ENCODE data around the gene SMARCD1.

The SMARCD1 gene

GRCh38 chr12:50106907-50107306, 21.8 kb downstream of the SMARCD1 start:
- Histone ChIP-seq H3K9me3 (ENCODE audit: control insufficient read depth in 1 of 2, low read length in 2 of 2) (no peaks in the 10 kb centered on the region), H3K36me3 (ENCODE audit: control insufficient read depth in 1 of 2, insufficient read depth in 2 of 2, low read length in 2 of 2) (no peaks in the 10 kb centered on the region), H3K27ac (ENCODE audit: low read length) (no peak overlapping the region), H3K27me3 (ENCODE audit: low read depth, low read length) (no peaks in the 10 kb centered on the region), H3K4me3 (ENCODE audit: low read depth in 1 of 2, low read length in 2 of 2) (no peak overlapping the region), H3K4me1 (ENCODE audit: control insufficient read depth in 1 of 2, insufficient read depth in 2 of 2, low read length in 2 of 2) (peaks cover 23% of the 10 kb centered on the region in 2 donors)

DNA sequence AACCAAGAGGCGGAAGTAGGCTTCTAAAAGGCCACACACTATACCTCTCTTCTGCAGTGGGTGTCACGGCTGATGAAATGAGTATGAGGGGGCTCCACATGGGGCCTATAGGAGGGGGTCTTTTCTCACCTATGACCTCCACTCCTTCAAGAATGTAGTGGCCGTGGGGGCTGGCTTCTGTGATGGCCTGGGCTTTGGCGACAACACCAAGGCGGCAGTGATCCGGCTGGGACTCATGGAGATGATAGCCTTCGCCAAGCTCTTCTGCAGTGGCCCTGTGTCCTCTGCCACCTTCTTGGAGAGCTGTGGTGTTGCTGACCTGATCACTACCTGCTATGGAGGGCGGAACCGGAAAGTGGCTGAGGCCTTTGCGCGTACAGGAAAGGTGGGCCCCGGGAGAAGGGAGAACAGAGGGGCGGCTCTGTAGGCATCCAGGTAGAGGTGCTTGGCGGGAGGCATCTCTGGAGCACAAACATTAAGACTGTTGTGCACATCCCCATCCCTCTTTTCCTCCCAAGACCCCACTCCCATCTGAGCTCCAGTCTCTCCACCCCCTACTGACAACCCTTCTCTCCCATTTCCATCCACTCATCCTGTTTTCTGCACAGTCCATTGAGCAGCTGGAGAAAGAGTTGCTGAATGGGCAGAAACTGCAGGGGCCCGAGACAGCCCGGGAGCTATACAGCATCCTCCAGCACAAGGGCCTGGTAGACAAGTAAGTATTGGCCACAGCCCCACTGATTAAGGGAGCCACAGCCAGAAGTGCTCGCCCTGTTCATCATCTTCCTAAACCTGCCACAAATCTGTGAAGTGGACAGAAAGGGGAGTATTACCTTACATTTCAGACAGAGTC, 22.5 kb downstream of the SMARCD1 start:
- H3K36me3 ChIP-seq (ENCODE audit: control insufficient read depth in 1 of 2, insufficient read depth in 2 of 2, low read length in 2 of 2), result peaks cover 0 to 3% of the 10 kb centered on the region in 2 donors
- H3K27me3 ChIP-seq (ENCODE audit: low read depth, low read length), result no peaks in the 10 kb centered on the region
- no peak overlapping the region for H3K27ac ChIP-seq (ENCODE audit: low read length)
- H3K4me1 ChIP-seq (ENCODE audit: control insufficient read depth in 1 of 2, insufficient read depth in 2 of 2, low read length in 2 of 2), result peaks cover 23% of the 10 kb centered on the region in 2 donors
- no peak overlapping the region for H3K4me3 ChIP-seq (ENCODE audit: low read depth in 1 of 2, low read length in 2 of 2)
- no peaks in the 10 kb centered on the region for H3K9me3 ChIP-seq (ENCODE audit: control insufficient read depth in 1 of 2, low read length in 2 of 2)

DNA sequence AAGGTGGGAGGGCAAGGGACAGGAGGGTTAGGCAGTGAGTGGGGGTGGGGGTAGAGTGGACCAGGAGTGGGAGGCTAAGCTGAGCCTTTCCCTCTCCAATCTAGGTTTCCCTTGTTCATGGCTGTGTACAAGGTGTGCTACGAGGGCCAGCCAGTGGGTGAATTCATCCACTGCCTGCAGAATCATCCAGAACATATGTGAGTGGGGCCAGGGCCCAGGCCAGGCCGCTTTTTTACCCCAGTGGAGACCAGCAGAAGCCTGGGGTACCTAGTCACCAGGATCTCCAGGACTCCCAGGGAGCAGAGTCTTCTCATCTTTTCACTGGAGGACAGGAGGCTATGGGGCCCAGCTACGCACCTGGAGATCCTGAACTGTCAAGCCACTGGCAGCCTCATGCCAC, 24.2 kb downstream of the SMARCD1 start:
- H3K27ac ChIP-seq (ENCODE audit: low read length), result peak overlapping the region; percentile 86
- H3K36me3 ChIP-seq (ENCODE audit: control insufficient read depth in 1 of 2, insufficient read depth in 2 of 2, low read length in 2 of 2), result peaks cover 0 to 3% of the 10 kb centered on the region in 2 donors
- H3K27me3 ChIP-seq (ENCODE audit: low read depth, low read length), result no peaks in the 10 kb centered on the region
- H3K9me3 ChIP-seq (ENCODE audit: control insufficient read depth in 1 of 2, low read length in 2 of 2), result no peaks in the 10 kb centered on the region
- no peak overlapping the region for H3K4me3 ChIP-seq (ENCODE audit: low read depth in 1 of 2, low read length in 2 of 2)
- H3K4me1 ChIP-seq (ENCODE audit: control insufficient read depth in 1 of 2, insufficient read depth in 2 of 2, low read length in 2 of 2), result peaks cover 23 to 25% of the 10 kb centered on the region in 2 donors

GRCh38 chr12:50110127-50110761, 25.1 kb downstream of the SMARCD1 start:
- Histone ChIP-seq H3K36me3 (ENCODE audit: control insufficient read depth in 1 of 2, insufficient read depth in 2 of 2, low read length in 2 of 2) (peaks cover 0 to 3% of the 10 kb centered on the region in 2 donors), H3K4me3 (ENCODE audit: low read depth in 1 of 2, low read length in 2 of 2) (no peak overlapping the region), H3K27ac (ENCODE audit: low read length) (peak overlapping the region; percentile 86), H3K4me1 (ENCODE audit: control insufficient read depth in 1 of 2, insufficient read depth in 2 of 2, low read length in 2 of 2) (peaks cover 22 to 24% of the 10 kb centered on the region in 2 donors), H3K27me3 (ENCODE audit: low read depth, low read length) (no peaks in the 10 kb centered on the region), H3K9me3 (ENCODE audit: control insufficient read depth in 1 of 2, low read length in 2 of 2) (no peaks in the 10 kb centered on the region)

DNA sequence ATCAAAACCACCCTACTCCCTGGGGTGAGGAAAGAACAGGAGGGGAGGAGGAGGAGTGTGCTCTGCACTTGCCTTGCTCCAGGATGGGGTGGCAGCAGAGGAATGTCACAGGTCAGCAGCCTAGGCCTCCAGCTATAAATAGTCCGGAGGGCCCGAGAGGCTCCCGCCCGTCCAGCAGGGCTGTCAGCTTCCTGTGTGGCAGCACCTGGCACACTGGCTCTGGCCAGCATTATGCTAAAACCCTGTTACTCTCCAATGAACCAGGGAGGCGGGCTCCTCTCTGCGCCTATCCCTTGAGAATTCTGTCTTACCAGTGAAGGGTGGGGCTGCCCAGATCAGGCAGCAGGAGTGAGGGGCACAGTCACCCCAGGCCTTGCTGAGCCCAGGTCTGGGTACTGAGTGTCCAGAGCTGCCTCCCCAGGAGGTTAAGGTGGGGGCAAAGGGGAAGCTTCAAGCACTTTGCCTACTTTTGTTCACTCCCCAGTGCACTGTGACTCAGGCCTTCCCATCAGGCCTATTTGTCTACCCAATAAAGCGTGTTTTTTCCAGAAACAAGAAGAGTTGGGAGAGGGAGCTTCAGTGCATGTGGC, 25.7 kb downstream of the SMARCD1 start:
- H3K27ac ChIP-seq (ENCODE audit: low read length), result peak overlapping the region; percentile 86
- no peak overlapping the region for H3K4me3 ChIP-seq (ENCODE audit: low read depth in 1 of 2, low read length in 2 of 2)
- H3K4me1 ChIP-seq (ENCODE audit: control insufficient read depth in 1 of 2, insufficient read depth in 2 of 2, low read length in 2 of 2), result peaks cover 18 to 24% of the 10 kb centered on the region in 2 donors
- peaks cover 3 to 4% of the 10 kb centered on the region in 2 donors for H3K36me3 ChIP-seq (ENCODE audit: control insufficient read depth in 1 of 2, insufficient read depth in 2 of 2, low read length in 2 of 2)
- H3K9me3 ChIP-seq (ENCODE audit: control insufficient read depth in 1 of 2, low read length in 2 of 2), result no peaks in the 10 kb centered on the region
- H3K27me3 ChIP-seq (ENCODE audit: low read depth, low read length), result no peaks in the 10 kb centered on the region

GRCh38 chr12:50111395-50111692, 26.2 kb downstream of the SMARCD1 start:
- Histone ChIP-seq H3K27ac (ENCODE audit: low read length) (peak overlapping the region; percentile 86), H3K4me3 (ENCODE audit: low read depth in 1 of 2, low read length in 2 of 2) (peak overlapping the region in 1 of 2 donors; percentile 46), H3K9me3 (ENCODE audit: control insufficient read depth in 1 of 2, low read length in 2 of 2) (no peaks in the 10 kb centered on the region), H3K27me3 (ENCODE audit: low read depth, low read length) (no peaks in the 10 kb centered on the region), H3K4me1 (ENCODE audit: control insufficient read depth in 1 of 2, insufficient read depth in 2 of 2, low read length in 2 of 2) (peaks cover 18 to 24% of the 10 kb centered on the region in 2 donors), H3K36me3 (ENCODE audit: control insufficient read depth in 1 of 2, insufficient read depth in 2 of 2, low read length in 2 of 2) (peaks cover 3 to 4% of the 10 kb centered on the region in 2 donors)

DNA sequence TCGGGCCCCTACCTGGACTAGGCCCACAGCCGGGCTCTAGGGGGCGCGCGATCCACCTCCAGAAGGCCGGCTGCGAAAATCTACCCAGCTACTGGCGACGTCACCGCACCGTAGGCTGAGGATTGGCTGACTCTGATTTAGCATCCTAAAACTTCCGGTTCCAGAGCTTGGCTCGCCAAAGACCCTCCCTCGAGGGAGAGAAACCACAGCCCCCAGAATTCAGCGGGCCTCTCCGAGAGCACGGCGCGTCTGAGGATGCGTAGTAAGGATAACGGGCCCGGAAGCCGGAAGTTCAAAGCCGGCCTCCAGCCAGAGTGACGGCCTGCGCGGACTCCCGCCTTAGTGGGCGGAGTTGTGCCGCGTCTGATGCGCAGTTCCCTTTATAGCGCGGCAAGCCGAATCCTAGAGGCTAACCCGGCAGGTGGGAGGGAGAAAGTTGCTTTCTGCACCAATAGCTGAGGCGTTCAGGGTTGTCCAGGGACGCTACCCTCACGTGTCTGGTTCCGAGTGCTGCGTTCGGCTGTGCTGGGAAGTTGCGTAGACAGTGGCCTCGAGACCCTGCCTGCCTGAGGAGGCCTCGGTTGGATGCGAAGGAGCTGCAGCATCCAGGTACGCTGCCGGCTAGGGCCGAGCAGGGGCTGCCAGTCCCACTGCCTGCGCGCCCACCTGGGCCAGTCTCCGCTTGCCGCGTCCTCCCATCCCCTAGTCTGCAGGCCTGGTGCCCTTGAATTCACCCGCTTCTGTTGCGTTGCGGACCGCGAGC, 26.7 kb downstream of the SMARCD1 start, which contains the start of gene COX14:
COX14 (plus strand) TSS at position 544 of the 763 bp plus-strand sequence. CDS start 7,808 bp downstream, outside the sequence.
- Histone ChIP-seq H3K36me3 (ENCODE audit: control insufficient read depth in 1 of 2, insufficient read depth in 2 of 2, low read length in 2 of 2) (peaks cover 3 to 4% of the 10 kb centered on the region in 2 donors), H3K4me1 (ENCODE audit: control insufficient read depth in 1 of 2, insufficient read depth in 2 of 2, low read length in 2 of 2) (peaks cover 18 to 25% of the 10 kb centered on the region in 2 donors), H3K9me3 (ENCODE audit: control insufficient read depth in 1 of 2, low read length in 2 of 2) (no peaks in the 10 kb centered on the region), H3K27ac (ENCODE audit: low read length) (peak within 1 kb of the TSS; percentile 98), H3K27me3 (ENCODE audit: low read depth, low read length) (no peaks in the 10 kb centered on the region), H3K4me3 (ENCODE audit: low read depth in 1 of 2, low read length in 2 of 2) (peak within 1 kb of the TSS; percentile 92 to 96)

- Histone ChIP-seq H3K36me3 (ENCODE audit: control insufficient read depth in 1 of 2, insufficient read depth in 2 of 2, low read length in 2 of 2) (peaks cover 3 to 4% of the 10 kb centered on the region in 2 donors), H3K4me3 (ENCODE audit: low read depth in 1 of 2, low read length in 2 of 2) (peak overlapping the region; percentile 92 to 96), H3K27ac (ENCODE audit: low read length) (peak overlapping the region; percentile 98), H3K4me1 (ENCODE audit: control insufficient read depth in 1 of 2, insufficient read depth in 2 of 2, low read length in 2 of 2) (peaks cover 18 to 33% of the 10 kb centered on the region in 2 donors), H3K27me3 (ENCODE audit: low read depth, low read length) (no peaks in the 10 kb centered on the region), H3K9me3 (ENCODE audit: control insufficient read depth in 1 of 2, low read length in 2 of 2) (no peaks in the 10 kb centered on the region)
Measured at GRCh38 chr12:50112456-50113218, 27.5 kb downstream of the SMARCD1 start.

GRCh38 chr12:50117057-50117622, 32.0 kb downstream of the SMARCD1 start:
- no peak overlapping the region for H3K4me3 ChIP-seq (ENCODE audit: low read depth in 1 of 2, low read length in 2 of 2)
- H3K9me3 ChIP-seq (ENCODE audit: control insufficient read depth in 1 of 2, low read length in 2 of 2), result no peaks in the 10 kb centered on the region
- H3K27ac ChIP-seq (ENCODE audit: low read length), result no peak overlapping the region
- peaks cover 0 to 21% of the 10 kb centered on the region in 2 donors for H3K4me1 ChIP-seq (ENCODE audit: control insufficient read depth in 1 of 2, insufficient read depth in 2 of 2, low read length in 2 of 2)
- H3K27me3 ChIP-seq (ENCODE audit: low read depth, low read length), result no peaks in the 10 kb centered on the region
- peaks cover 14 to 31% of the 10 kb centered on the region in 2 donors for H3K36me3 ChIP-seq (ENCODE audit: control insufficient read depth in 1 of 2, insufficient read depth in 2 of 2, low read length in 2 of 2)

DNA sequence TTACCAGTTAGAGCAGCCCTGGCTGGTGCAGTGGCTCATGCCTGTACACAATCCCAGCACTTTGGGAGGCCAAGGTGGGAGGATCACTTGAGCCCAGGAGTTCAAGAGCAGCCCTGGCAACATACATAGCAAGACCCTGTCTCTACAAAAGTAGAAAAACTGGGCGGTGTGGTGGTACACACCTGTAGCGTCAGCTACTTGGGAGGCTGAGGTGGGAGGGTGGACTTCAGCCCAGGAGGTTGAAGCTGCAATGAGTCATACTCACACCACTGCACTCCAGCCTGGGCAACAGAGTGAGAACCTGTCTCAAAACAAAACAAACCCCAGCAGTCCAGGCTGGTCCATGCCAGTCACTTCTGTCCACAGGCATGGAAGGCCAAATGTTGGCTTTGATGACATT, 34.2 kb downstream of the SMARCD1 start:
- H3K27ac ChIP-seq (ENCODE audit: low read length), result no peak overlapping the region
- no peaks in the 10 kb centered on the region for H3K9me3 ChIP-seq (ENCODE audit: control insufficient read depth in 1 of 2, low read length in 2 of 2)
- peaks cover 31% of the 10 kb centered on the region in 2 donors for H3K36me3 ChIP-seq (ENCODE audit: control insufficient read depth in 1 of 2, insufficient read depth in 2 of 2, low read length in 2 of 2)
- H3K4me3 ChIP-seq (ENCODE audit: low read depth in 1 of 2, low read length in 2 of 2), result no peak overlapping the region
- no peaks in the 10 kb centered on the region for H3K27me3 ChIP-seq (ENCODE audit: low read depth, low read length)
- H3K4me1 ChIP-seq (ENCODE audit: control insufficient read depth in 1 of 2, insufficient read depth in 2 of 2, low read length in 2 of 2), result peaks cover 0 to 10% of the 10 kb centered on the region in 2 donors

Data from muscle layer of duodenum (tissue), 2 donors.